Fibroblast of lung (primary cell): Measurements from ENCODE around the gene SMOC2. TPM values are rescaled to one million over a fixed set of nuclear protein-coding genes. Genes with fewer than 3 reads are reported as not detected.

Experiments used
- DNase-seq, 2 donors: peaks; one replicate each; pipeline versions ENCODE4 v3.0.0 to v3.0.0-alpha.2; 2010; ENCODE audit warnings: low read depth in 2 of 2
- H2AFZ ChIP-seq: 2 replicates; pipeline ENCODE4 v1.5.1; 2012; ENCODE audit warnings: low read length, control low read depth, inconsistent platforms
- H3K27ac ChIP-seq: 2 replicates; pipeline ENCODE4 v1.5.1; 2011; ENCODE audit warnings: low read length, control low read depth; ENCODE audit not compliant: insufficient read depth
- H3K27me3 ChIP-seq: 2 replicates; pipeline ENCODE4 v1.5.1; 2011; ENCODE audit warnings: mild to moderate bottlenecking, low read length; ENCODE audit not compliant: control insufficient read depth, insufficient read depth
- H3K36me3 ChIP-seq: 2 replicates; pipeline ENCODE4 v1.5.1; 2011; ENCODE audit warnings: low read length; ENCODE audit not compliant: control insufficient read depth, insufficient read depth
- H3K4me1 ChIP-seq: 2 replicates; pipeline ENCODE4 v1.5.1; 2011; ENCODE audit warnings: low read length; ENCODE audit not compliant: control insufficient read depth, insufficient read depth; ENCODE audit errors: extremely low read depth
- H3K4me2 ChIP-seq: 2 replicates; pipeline ENCODE4 v1.5.1; 2011; ENCODE audit warnings: low read length, control low read depth; ENCODE audit not compliant: insufficient read depth; ENCODE audit errors: extremely low read depth
- H3K4me3 ChIP-seq, 4 experiments: fragments of 200-600 bp in 1 of 4; sonication (generic) in 1 of 4; replicated peaks in 1 of 4; 2 replicates each; pipeline ENCODE4 v1.5.1; 2011 to 2016; ENCODE audit warnings: low read length in 4 of 4, low read depth in 3 of 4, mild to moderate bottlenecking in 3 of 4, control low read depth in 2 of 4, inconsistent platforms in 1 of 4, mixed read lengths in 1 of 4; ENCODE audit not compliant: insufficient read depth in 1 of 4; ENCODE audit errors: control extremely low read depth in 1 of 4
- H3K79me2 ChIP-seq: 2 replicates; pipeline ENCODE4 v1.5.1; 2012; ENCODE audit warnings: mild to moderate bottlenecking, low read length, inconsistent platforms; ENCODE audit not compliant: control insufficient read depth, insufficient read depth
- H3K9ac ChIP-seq: 2 replicates; pipeline ENCODE4 v1.5.1; 2011; ENCODE audit warnings: mild to moderate bottlenecking, low read length, control low read depth; ENCODE audit not compliant: insufficient read depth
- H3K9me3 ChIP-seq: 2 replicates; pipeline ENCODE4 v1.5.1; 2012; ENCODE audit warnings: low read depth, low read length; ENCODE audit not compliant: control insufficient read depth, insufficient read depth
- H4K20me1 ChIP-seq: 2 replicates; pipeline ENCODE4 v1.5.1; 2011; ENCODE audit warnings: low read length; ENCODE audit not compliant: control insufficient read depth, insufficient read depth; ENCODE audit errors: extremely low read depth
- EZH2 ChIP-seq: IDR thresholded peaks from 2 replicates; pipeline ENCODE4 v1.5.1; 2012; ENCODE audit warnings: low read length, control low read depth, mild to moderate bottlenecking; ENCODE audit errors: missing control alignments
- polyA plus RNA-seq, 2 donors: library from polyadenylated mRNA; depleted of rRNA in 1 of 2; stranded (reverse) in 1 of 2; unstranded in 1 of 2; fragments of >200 nt; gene quantifications; 2 replicates each; pipeline ENCODE4 v1.2.1, GENCODE V29; 2011 to 2012; ENCODE audit warnings: missing spikeins in 1 of 2
- total RNA-seq: library from RNA; depleted of rRNA; stranded (reverse); fragments of >200 nt; gene quantifications from 2 replicates; pipeline ENCODE4 v1.2.1, GENCODE V29; 2014
- TF ChIP-seq, protein P1 (sequence below), 2 donors: IDR thresholded peaks in 1 of 2; conservative IDR thresholded peaks in 1 of 2; 1 replicate in 1 of 2; 2 replicates in 1 of 2; pipeline ENCODE4 v1.5.1; 2011 to 2012; ENCODE audit warnings: low read length in 2 of 2, control low read depth in 1 of 2, inconsistent platforms in 1 of 2, low read depth in 1 of 2, mild to moderate bottlenecking in 1 of 2

Gene SMOC2
- total and polyA plus RNA-seq, 2 donors (not counting 1 experiment from before 2014, with no cell fraction given): not detected

- Histone ChIP-seq H3K27ac (no peak overlapping the region), H2AFZ (no peak overlapping the region)
- TF ChIP-seq, protein P1, sequence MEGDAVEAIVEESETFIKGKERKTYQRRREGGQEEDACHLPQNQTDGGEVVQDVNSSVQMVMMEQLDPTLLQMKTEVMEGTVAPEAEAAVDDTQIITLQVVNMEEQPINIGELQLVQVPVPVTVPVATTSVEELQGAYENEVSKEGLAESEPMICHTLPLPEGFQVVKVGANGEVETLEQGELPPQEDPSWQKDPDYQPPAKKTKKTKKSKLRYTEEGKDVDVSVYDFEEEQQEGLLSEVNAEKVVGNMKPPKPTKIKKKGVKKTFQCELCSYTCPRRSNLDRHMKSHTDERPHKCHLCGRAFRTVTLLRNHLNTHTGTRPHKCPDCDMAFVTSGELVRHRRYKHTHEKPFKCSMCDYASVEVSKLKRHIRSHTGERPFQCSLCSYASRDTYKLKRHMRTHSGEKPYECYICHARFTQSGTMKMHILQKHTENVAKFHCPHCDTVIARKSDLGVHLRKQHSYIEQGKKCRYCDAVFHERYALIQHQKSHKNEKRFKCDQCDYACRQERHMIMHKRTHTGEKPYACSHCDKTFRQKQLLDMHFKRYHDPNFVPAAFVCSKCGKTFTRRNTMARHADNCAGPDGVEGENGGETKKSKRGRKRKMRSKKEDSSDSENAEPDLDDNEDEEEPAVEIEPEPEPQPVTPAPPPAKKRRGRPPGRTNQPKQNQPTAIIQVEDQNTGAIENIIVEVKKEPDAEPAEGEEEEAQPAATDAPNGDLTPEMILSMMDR (conservative IDR thresholded peaks at IDR 0.05 in 1 of 2, IDR thresholded peaks at IDR 0.05 in 1 of 2; ENCODE audit: low read depth in 1 of 2, low read length in 2 of 2): no peak
- TF ChIP-seq EZH2: no peak
Measured at GRCh38 chr6:168618546-168619315, 177.7 kb downstream of the SMOC2 start.

GRCh38 chr6:168619560-168620314 is 178.8 kb downstream of the SMOC2 start:
- H3K27me3 ChIP-seq: no peaks in the 10 kb centered on the region
- no peak for DNase-seq

More at GRCh38 chr6:168618546-168619315, 177.7 kb downstream of the SMOC2 start:
- no peak for DNase-seq
- Histone ChIP-seq H3K9ac (no peak overlapping the region), H3K36me3 (no peaks in the 10 kb centered on the region), H3K4me1 (no peaks in the 10 kb centered on the region), H3K79me2 (no peaks in the 10 kb centered on the region), H3K9me3 (no peaks in the 10 kb centered on the region), H3K4me2 (no peak overlapping the region), H3K27me3 (no peaks in the 10 kb centered on the region), H3K4me3 (no peak overlapping the region), H4K20me1 (no peaks in the 10 kb centered on the region)

GRCh38 chr6:168620578-168620977 is 179.6 kb downstream of the SMOC2 start:
- no peaks in the 10 kb centered on the region for H3K27me3 ChIP-seq
- no peak overlapping the region for H2AFZ ChIP-seq
- no peak overlapping the region for H3K27ac ChIP-seq
- no peaks in the 10 kb centered on the region for H4K20me1 ChIP-seq
- no peak overlapping the region for H3K9ac ChIP-seq
- no peaks in the 10 kb centered on the region for H3K36me3 ChIP-seq
- no peak for TF ChIP-seq EZH2
- TF ChIP-seq, protein P1 (conservative IDR thresholded peaks at IDR 0.05 in 1 of 2, IDR thresholded peaks at IDR 0.05 in 1 of 2; ENCODE audit: low read depth in 1 of 2, low read length in 2 of 2): no peak
- no peak overlapping the region for H3K4me2 ChIP-seq
- DNase-seq: no peak
- H3K79me2 ChIP-seq: no peaks in the 10 kb centered on the region
- H3K4me1 ChIP-seq: no peaks in the 10 kb centered on the region
- H3K4me3 ChIP-seq: no peak overlapping the region
- H3K9me3 ChIP-seq: no peaks in the 10 kb centered on the region

More at GRCh38 chr6:168619560-168620314, 178.8 kb downstream of the SMOC2 start:
- Histone ChIP-seq H3K36me3 (no peaks in the 10 kb centered on the region), H3K4me3 (no peak overlapping the region), H4K20me1 (no peaks in the 10 kb centered on the region), H3K4me1 (no peaks in the 10 kb centered on the region), H3K4me2 (no peak overlapping the region), H3K27ac (no peak overlapping the region), H3K9me3 (no peaks in the 10 kb centered on the region), H2AFZ (no peak overlapping the region), H3K79me2 (no peaks in the 10 kb centered on the region), H3K9ac (no peak overlapping the region)
- TF ChIP-seq, protein P1 (conservative IDR thresholded peaks at IDR 0.05 in 1 of 2, IDR thresholded peaks at IDR 0.05 in 1 of 2; ENCODE audit: low read depth in 1 of 2, low read length in 2 of 2): no peak
- TF ChIP-seq EZH2: no peak
